HepG2 (cell line): Measurements from ENCODE around the gene COQ8B. TPM values are rescaled to one million over a fixed set of nuclear protein-coding genes. Genes with fewer than 3 reads are reported as not detected.

Experiments
- CBX2 ChIP-seq, 2 experiments: fragments of 200-600 bp in 1 of 2; sonication (generic); formaldehyde crosslinking in 1 of 2; IDR thresholded peaks; 2 replicates each; pipeline versions ENCODE4 v1.7.0 to v1.8.1; 2018 to 2022; ENCODE audit warnings: low read depth in 2 of 2, low read length in 1 of 2, mild to moderate bottlenecking in 1 of 2, missing genetic modification reagents in 1 of 2
- GTF2F1 ChIP-seq: fragments of 150-350 bp; IDR thresholded peaks from 2 replicates; pipeline ENCODE4 v1.6.1; 2014; ENCODE audit warnings: low read length
- HDAC2 ChIP-seq: sonication (generic); formaldehyde crosslinking; IDR thresholded peaks from 2 replicates; pipeline ENCODE4 v1.4.0; 2020; ENCODE audit warnings: missing genetic modification reagents
- HMGA1 ChIP-seq: sonication (generic); formaldehyde crosslinking; conservative IDR thresholded peaks from 2 replicates; pipeline ENCODE4 v1.4.0; 2020; ENCODE audit warnings: missing genetic modification reagents
- HNF4A ChIP-seq: sonication (generic); formaldehyde crosslinking; IDR thresholded peaks from 2 replicates; pipeline ENCODE4 v1.4.0; 2020; ENCODE audit warnings: missing genetic modification reagents
- HNRNPUL1 ChIP-seq: fragments of 200-400 bp; formaldehyde crosslinking; IDR thresholded peaks from 2 replicates; pipeline ENCODE4 v1.6.1; 2017; ENCODE audit warnings: low read depth, mild to moderate bottlenecking, low read length, moderate library complexity
- NFE2 ChIP-seq: sonication (generic); formaldehyde crosslinking; IDR thresholded peaks from 2 replicates; pipeline ENCODE4 v1.4.0; 2020; ENCODE audit warnings: missing genetic modification reagents
- NFKB2 ChIP-seq: sonication (generic); formaldehyde crosslinking; IDR thresholded peaks from 2 replicates; pipeline ENCODE4 v1.4.0; 2020; ENCODE audit warnings: missing genetic modification reagents, borderline replicate concordance
- NFYC ChIP-seq: IDR thresholded peaks from 2 replicates; pipeline ENCODE4 v1.6.1; 2016; ENCODE audit warnings: missing genetic modification reagents, missing compliant biosample characterization
- NONO ChIP-seq, 2 experiments: fragments of 450-650 bp in 1 of 2; sonication (generic) in 1 of 2; formaldehyde crosslinking in 1 of 2; IDR thresholded peaks in 1 of 2; conservative IDR thresholded peaks in 1 of 2; 2 replicates each; pipeline versions ENCODE4 v1.6.1 to v1.8.0; 2017 to 2022; ENCODE audit warnings: mild to moderate bottlenecking in 1 of 2, missing genetic modification reagents in 1 of 2, moderate library complexity in 1 of 2
- PATZ1 ChIP-seq: sonication (generic); formaldehyde crosslinking; IDR thresholded peaks from 2 replicates; pipeline ENCODE4 v1.4.0; 2020; ENCODE audit warnings: missing genetic modification reagents
- POLR2AphosphoS5 ChIP-seq: IDR thresholded peaks from 2 replicates; pipeline ENCODE4 v1.6.1; 2012; ENCODE audit warnings: low read depth, low read length
- RAD51 ChIP-seq: fragments of 450-650 bp; IDR thresholded peaks from 2 replicates; pipeline ENCODE4 v1.6.1; 2016; ENCODE audit warnings: borderline replicate concordance
- SOX5 ChIP-seq: IDR thresholded peaks from 2 replicates; pipeline ENCODE4 v1.6.1; 2016; ENCODE audit warnings: borderline replicate concordance
- STAG1 ChIP-seq: sonication (generic); formaldehyde crosslinking; IDR thresholded peaks from 2 replicates; pipeline ENCODE4 v1.4.0; 2020; ENCODE audit warnings: missing genetic modification reagents
- ZBTB39 ChIP-seq: sonication (generic); formaldehyde crosslinking; IDR thresholded peaks from 2 replicates; pipeline ENCODE4 v1.5.0; 2020; ENCODE audit warnings: missing genetic modification reagents
- ZNF367 ChIP-seq: sonication (generic); formaldehyde crosslinking; IDR thresholded peaks from 2 replicates; pipeline ENCODE4 v1.4.0; 2020; ENCODE audit warnings: missing genetic modification reagents, borderline replicate concordance
- ZNF556 ChIP-seq: sonication (generic); formaldehyde crosslinking; IDR thresholded peaks from 2 replicates; pipeline ENCODE4 v1.4.0; 2020; ENCODE audit warnings: mild to moderate bottlenecking, missing genetic modification reagents, borderline replicate concordance
- ZNF567 ChIP-seq: sonication (generic); formaldehyde crosslinking; IDR thresholded peaks from 2 replicates; pipeline ENCODE4 v1.8.1; 2023; ENCODE audit warnings: mild to moderate bottlenecking, missing genetic modification reagents, borderline replicate concordance
- ZNF629 ChIP-seq: sonication (generic); formaldehyde crosslinking; conservative IDR thresholded peaks from 2 replicates; pipeline ENCODE4 v1.5.0; 2020; ENCODE audit warnings: missing genetic modification reagents
- ZNF777 ChIP-seq: sonication (generic); formaldehyde crosslinking; IDR thresholded peaks from 2 replicates; pipeline ENCODE4 v1.4.0; 2020; ENCODE audit warnings: missing genetic modification reagents
- ZNF780A ChIP-seq: sonication (generic); formaldehyde crosslinking; IDR thresholded peaks from 2 replicates; pipeline ENCODE4 v1.8.0; 2022; ENCODE audit warnings: mild to moderate bottlenecking, missing genetic modification reagents, moderate library complexity
- polyA plus RNA-seq, 8 experiments: library from polyadenylated mRNA; depleted of rRNA in 3 of 8; stranded (reverse) in 7 of 8; unstranded in 1 of 8; fragments of >200 nt; fragmentation: Illumina TruSeq in 4 of 8; extraction: Trizol in 4 of 8; gene quantifications; 2 replicates each; pipeline versions ENCODE4 v1.2.1 to v1.2.3, GENCODE V29; 2011 to 2016; ENCODE audit warnings: low read depth in 4 of 8, missing spikeins in 1 of 8, mixed read lengths in 1 of 8; ENCODE audit not compliant: insufficient read depth in 1 of 8
- total RNA-seq, 5 experiments: library from RNA; depleted of rRNA; stranded (reverse); fragments of >200 nt; fragmentation: Illumina TruSeq; extraction: Trizol; gene quantifications; 2 replicates each; pipeline ENCODE4 v1.2.3, GENCODE V29; 2016; ENCODE audit warnings: low read depth in 1 of 5
- TF ChIP-seq, protein P1 (sequence below): sonication (generic); formaldehyde crosslinking; IDR thresholded peaks from 2 replicates; pipeline ENCODE4 v1.4.0; 2020; ENCODE audit warnings: missing genetic modification reagents, low read depth, mild to moderate bottlenecking, borderline replicate concordance
- TF ChIP-seq, protein P2 (sequence below): sonication (generic); formaldehyde crosslinking; IDR thresholded peaks from 2 replicates; pipeline ENCODE4 v1.5.0; 2020; ENCODE audit warnings: missing genetic modification reagents
- TF ChIP-seq, protein P3 (sequence below): IDR thresholded peaks from 2 replicates; pipeline ENCODE4 v1.6.1; 2012; ENCODE audit warnings: inconsistent platforms

Gene COQ8B
- total and polyA plus RNA-seq, 2 of the 13 experiments (the other 11 are each of a cell fraction or from before 2014, with no cell fraction given) = 12.3 to 17.2 TPM

- TF ChIP-seq PATZ1 (CRISPR knock-in tag) = peak; percentile 53
- TF ChIP-seq HMGA1 (CRISPR knock-in tag) = no peak
- TF ChIP-seq ZNF367 (CRISPR knock-in tag) = no peak
- TF ChIP-seq, protein P1, sequence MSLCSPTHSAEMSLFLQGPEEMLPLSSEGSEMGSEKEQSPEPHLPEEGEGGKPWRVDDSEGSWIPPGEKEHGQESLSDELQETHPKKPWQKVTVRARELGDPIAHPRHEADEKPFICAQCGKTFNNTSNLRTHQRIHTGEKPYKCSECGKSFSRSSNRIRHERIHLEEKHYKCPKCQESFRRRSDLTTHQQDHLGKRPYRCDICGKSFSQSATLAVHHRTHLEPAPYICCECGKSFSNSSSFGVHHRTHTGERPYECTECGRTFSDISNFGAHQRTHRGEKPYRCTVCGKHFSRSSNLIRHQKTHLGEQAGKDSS (CRISPR knock-in tag) = 0 out of 2 replicates have a peak, but pooled peaks have one; percentile 65
- TF ChIP-seq POLR2AphosphoS5 = peak; percentile 44
- TF ChIP-seq ZNF780A (CRISPR knock-in tag) = no peak
- TF ChIP-seq SOX5 (CRISPR knock-in tag) = peak; percentile 27; the same call in 1 of the 2 replicates
- 0 out of 2 replicates have a peak, but pooled peaks have one; percentile 12 for TF ChIP-seq ZNF777
- TF ChIP-seq GTF2F1 = no peak
- TF ChIP-seq NFYC (CRISPR knock-in tag) = no peak
- peak; percentile 91 for TF ChIP-seq HNF4A (CRISPR knock-in tag)
- TF ChIP-seq, protein P2, sequence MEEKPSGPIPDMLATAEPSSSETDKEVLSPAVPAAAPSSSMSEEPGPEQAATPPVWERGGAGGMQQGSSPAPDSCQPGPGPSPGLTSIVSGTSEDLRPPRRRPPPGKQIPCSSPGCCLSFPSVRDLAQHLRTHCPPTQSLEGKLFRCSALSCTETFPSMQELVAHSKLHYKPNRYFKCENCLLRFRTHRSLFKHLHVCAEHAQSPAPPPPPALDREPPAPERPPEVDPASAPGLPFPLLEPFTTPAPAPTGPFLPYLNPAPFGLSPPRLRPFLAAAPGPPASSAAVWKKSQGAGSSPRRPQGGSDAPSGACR (CRISPR knock-in tag) = no peak
- TF ChIP-seq ZNF556 (CRISPR knock-in tag) = 0 out of 2 replicates have a peak, but pooled peaks have one; percentile 59
- no peak for TF ChIP-seq NONO (IDR thresholded peaks at IDR 0.05)
- no peak for TF ChIP-seq NONO (CRISPR knock-in tag; conservative IDR thresholded peaks at IDR 0.05)
- TF ChIP-seq, protein P3, sequence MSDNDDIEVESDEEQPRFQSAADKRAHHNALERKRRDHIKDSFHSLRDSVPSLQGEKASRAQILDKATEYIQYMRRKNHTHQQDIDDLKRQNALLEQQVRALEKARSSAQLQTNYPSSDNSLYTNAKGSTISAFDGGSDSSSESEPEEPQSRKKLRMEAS = peak; percentile 51; the same call in 1 of the 2 replicates
- 0 out of 2 replicates have a peak, but pooled peaks have one; percentile 13 for TF ChIP-seq HDAC2
- TF ChIP-seq CBX2 (IDR thresholded peaks at IDR 0.05; ENCODE audit: low read depth, low read length) = no peak
- no peak for TF ChIP-seq CBX2 (CRISPR knock-in tag; IDR thresholded peaks at IDR 0.05; ENCODE audit: low read depth)
- TF ChIP-seq NFKB2 (CRISPR knock-in tag) = no peak
- TF ChIP-seq STAG1 (CRISPR knock-in tag) = peak; percentile 17; the same call in 1 of the 2 replicates
- no peak for TF ChIP-seq RAD51
- no peak for TF ChIP-seq ZNF567 (CRISPR knock-in tag)
- TF ChIP-seq ZBTB39 (CRISPR knock-in tag) = no peak
- peak; percentile 35; the same call in 1 of the 2 replicates for TF ChIP-seq ZNF629 (CRISPR knock-in tag)
- TF ChIP-seq NFE2 = no peak
- TF ChIP-seq HNRNPUL1 = no peak
Measured at GRCh38 chr19:40754611-40755247, 38.0 kb upstream of the COQ8B start (continued).
